B cell (primary cell): ENCODE data around the gene ZFPM1. TPM values are rescaled to one million over a fixed set of nuclear protein-coding genes. Genes with fewer than 3 reads are reported as not detected.

ENCODE experiments used
- ATAC-seq: fragments of 200-7000 bp; cut with Tn5 transposase; one replicate; pipeline ENCODE4 v1.10.0; 2021; ENCODE audit warnings: low read depth, mild to moderate bottlenecking, moderate number of reproducible peaks, moderate library complexity
- CTCF ChIA-PET: fragments of 350-600 bp; sonication (Branson Sonifier 250); formaldehyde crosslinking; loops from one replicate; lab custom pipeline; 2021; ENCODE audit warnings: antibody characterized with exemption, inconsistent platforms; lab: Charles Lee
- POLR2A ChIA-PET: fragments of 350-600 bp; sonication (Branson Sonifier 250); formaldehyde crosslinking; loops from one replicate; lab custom pipeline; 2021; ENCODE audit warnings: antibody characterized with exemption; lab: Charles Lee
- DNase-seq: peaks from one replicate; pipeline ENCODE4 v3.0.0; 2013
- H2AFZ ChIP-seq: 2 replicates; pipeline ENCODE4 v1.6.1; 2012; ENCODE audit warnings: mild to moderate bottlenecking, low read depth, low read length; ENCODE audit not compliant: insufficient read depth, poor library complexity, severe bottlenecking
- H3K27ac ChIP-seq, 2 donors: 1 replicate in 1 of 2; 2 replicates in 1 of 2; pipeline ENCODE4 v1.5.1; 2012 to 2013; ENCODE audit warnings: low read length in 2 of 2, mild to moderate bottlenecking in 2 of 2, moderate library complexity in 1 of 2
- H3K27me3 ChIP-seq, 4 experiments: fragments of 200-600 bp in 1 of 4; sonication (generic) in 1 of 4; replicated peaks in 1 of 4; 1 replicate in 2 of 4; 2 replicates in 2 of 4; pipeline versions ENCODE4 v1.6.1 to v1.7.0; 2013 to 2016; ENCODE audit warnings: low read length in 3 of 4, mild to moderate bottlenecking in 2 of 4, mixed read lengths in 1 of 4, moderate library complexity in 1 of 4; ENCODE audit not compliant: insufficient read depth in 4 of 4, control insufficient read depth in 3 of 4; ENCODE audit errors: control extremely low read depth in 1 of 4
- H3K36me3 ChIP-seq, 2 experiments: replicated peaks in 1 of 2; 1 replicate in 1 of 2; 2 replicates in 1 of 2; pipeline versions ENCODE4 v1.6.1 to v1.7.1; 2013; ENCODE audit warnings: low read length in 1 of 2; ENCODE audit not compliant: insufficient read depth in 2 of 2, control insufficient read depth in 1 of 2; ENCODE audit errors: control extremely low read depth in 1 of 2, extremely low read depth in 1 of 2
- H3K4me1 ChIP-seq, 2 donors: fragments of 200-600 bp in 1 of 2; sonication (generic) in 1 of 2; 1 replicate in 1 of 2; 2 replicates in 1 of 2; pipeline versions ENCODE4 v1.5.1 to v1.6.1; 2013 to 2017; ENCODE audit warnings: low read length in 2 of 2; ENCODE audit not compliant: control insufficient read depth in 2 of 2, insufficient read depth in 2 of 2
- H3K4me2 ChIP-seq: replicated peaks from 2 replicates; pipeline ENCODE3; 2012; ENCODE audit warnings: mild to moderate bottlenecking, low read depth, low read length; ENCODE audit not compliant: poor library complexity, severe bottlenecking
- H3K4me3 ChIP-seq, 5 experiments: fragments of 200-600 bp in 1 of 5; sonication (generic) in 1 of 5; 1 replicate in 3 of 5; 2 replicates in 2 of 5; pipeline versions ENCODE4 v1.5.1 to v1.7.0; 2011 to 2016; ENCODE audit warnings: low read length in 4 of 5, mild to moderate bottlenecking in 4 of 5, low read depth in 2 of 5, control low read depth in 1 of 5, moderate library complexity in 1 of 5; ENCODE audit not compliant: insufficient read depth in 1 of 5; ENCODE audit errors: control extremely low read depth in 1 of 5, extremely low read depth in 1 of 5
- H3K79me2 ChIP-seq: fragments of 200-600 bp; sonication (generic); one replicate; pipeline ENCODE4 v1.6.0; 2016; ENCODE audit warnings: low read length; ENCODE audit not compliant: control insufficient read depth, insufficient read depth
- H3K9ac ChIP-seq: fragments of 200-600 bp; sonication (generic); 2 replicates; pipeline ENCODE4 v1.6.1; 2017; ENCODE audit warnings: mild to moderate bottlenecking, low read length, moderate library complexity
- H3K9me3 ChIP-seq, 3 donors: one replicate each; pipeline versions ENCODE4 v1.6.1 to v1.7.1; 2013; ENCODE audit warnings: low read length in 2 of 3; ENCODE audit not compliant: control insufficient read depth in 2 of 3, insufficient read depth in 1 of 3; ENCODE audit errors: control extremely low read depth in 1 of 3
- H4K20me1 ChIP-seq: 2 replicates; pipeline ENCODE4 v1.6.0; 2012; ENCODE audit warnings: mild to moderate bottlenecking, low read length; ENCODE audit not compliant: insufficient read depth, control insufficient read depth, poor library complexity, severe bottlenecking
- H3K27ac Mint-ChIP-seq: one replicate; pipeline ENCODE4 v1.8.0; 2021; ENCODE audit warnings: mixed read lengths
- H3K27me3 Mint-ChIP-seq: one replicate; pipeline ENCODE4 v1.8.0; 2021; ENCODE audit warnings: mixed read lengths
- H3K4me1 Mint-ChIP-seq: one replicate; pipeline ENCODE4 v1.8.0; 2021; ENCODE audit warnings: mixed read lengths
- H3K4me3 Mint-ChIP-seq: one replicate; pipeline ENCODE4 v1.8.0; 2021; ENCODE audit warnings: mixed read lengths
- H3K9me3 Mint-ChIP-seq: one replicate; pipeline ENCODE4 v1.8.0; 2022; ENCODE audit warnings: mixed read lengths; ENCODE audit not compliant: insufficient read depth
- EZH2 ChIP-seq: IDR thresholded peaks from 2 replicates; pipeline ENCODE4 v1.6.1; 2012; ENCODE audit warnings: borderline replicate concordance, low read depth, mild to moderate bottlenecking, moderate library complexity, low read length; ENCODE audit not compliant: insufficient read depth, poor library complexity, severe bottlenecking
- WGBS: methylation state at CpG from one replicate; pipeline ENCODE4 v1.1.5; 2013; ENCODE audit warnings: missing lambda C conversion rate; ENCODE audit not compliant: insufficient coverage; 5-methylcytosine and 5-hydroxymethylcytosine counted together
- intact Hi-C: fragments of 100-400 bp; cut with micrococcal nuclease; formaldehyde crosslinking; loops from one replicate; pipeline ENCODE4 v1.10.0; 2022
- polyA plus RNA-seq: library from polyadenylated mRNA; depleted of rRNA; stranded (reverse); fragments of >200 nt; gene quantifications from 2 replicates; pipeline ENCODE4 v1.2.3, GENCODE V29; 2012
- total RNA-seq, 2 donors: library from RNA; stranded (reverse); fragments of 120-200 nt in 1 of 2; gene quantifications; 1 replicate in 1 of 2; 2 replicates in 1 of 2; pipeline versions ENCODE4 v1.2.3 to v1.2.4, GENCODE V29; 2013 to 2022
- TF ChIP-seq, protein P1 (sequence below): fragments of 200-600 bp; IDR thresholded peaks from one replicate; pipeline ENCODE4 v1.8.0; 2022; ENCODE audit warnings: antibody characterized with exemption, mild to moderate bottlenecking

Gene ZFPM1
- total and polyA plus RNA-seq, 2 donors (not counting 1 experiment from before 2014, with no cell fraction given): 4.3 to 34.6 TPM

DNA sequence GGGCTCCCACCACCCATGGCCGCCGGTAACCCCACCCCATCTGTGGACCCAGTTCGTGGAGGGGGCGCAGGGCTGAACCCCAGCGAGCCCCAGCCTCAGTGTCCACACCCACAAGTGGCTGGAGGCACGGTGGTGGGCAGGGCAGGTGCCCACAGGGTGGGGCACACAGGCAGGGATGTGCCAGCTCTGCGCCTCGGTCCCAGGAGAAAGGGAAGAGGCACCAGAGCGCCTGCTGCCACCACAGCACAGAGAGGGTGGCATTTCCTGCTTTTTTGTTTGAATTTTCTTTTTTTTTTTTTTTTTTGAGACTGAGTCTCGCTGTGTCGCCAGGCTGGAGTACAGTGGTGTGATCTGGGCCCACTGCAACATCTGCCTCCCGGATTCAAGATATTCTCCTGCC, 19.0 kb downstream of the ZFPM1 start:
- DNase-seq (no peak), ATAC-seq (no peak)
- Histone ChIP-seq H3K4me1 (peaks cover 20 to 46% of the 10 kb centered on the region in 2 donors), H4K20me1 (peaks cover 22% of the 10 kb centered on the region), H3K36me3 (no peaks in the 10 kb centered on the region), H3K4me3 (no peak overlapping the region), H2AFZ (no peak overlapping the region), H3K27ac (no peak overlapping the region), H3K9ac (no peak overlapping the region), H3K79me2 (peaks cover 26% of the 10 kb centered on the region), H3K27me3 (no peaks in the 10 kb centered on the region), H3K4me2 (no peak overlapping the region), H3K9me3 (no peaks in the 10 kb centered on the region)
- 42% methylated on average over 11 of the region's 12 CpGs for WGBS
- no peaks in the 10 kb centered on the region for H3K27me3 Mint-ChIP-seq
- H3K4me3 Mint-ChIP-seq: no peak overlapping the region
- H3K9me3 Mint-ChIP-seq: no peaks in the 10 kb centered on the region
- CTCF ChIA-PET: interaction anchor here (0.7 kb wide), 1 partner anchor 98 kb away, joined by 3 read pairs; the partner anchor contains the start of gene ZC3H18
- no peak overlapping the region for H3K27ac Mint-ChIP-seq
- TF ChIP-seq EZH2: no peak
- TF ChIP-seq, protein P1, sequence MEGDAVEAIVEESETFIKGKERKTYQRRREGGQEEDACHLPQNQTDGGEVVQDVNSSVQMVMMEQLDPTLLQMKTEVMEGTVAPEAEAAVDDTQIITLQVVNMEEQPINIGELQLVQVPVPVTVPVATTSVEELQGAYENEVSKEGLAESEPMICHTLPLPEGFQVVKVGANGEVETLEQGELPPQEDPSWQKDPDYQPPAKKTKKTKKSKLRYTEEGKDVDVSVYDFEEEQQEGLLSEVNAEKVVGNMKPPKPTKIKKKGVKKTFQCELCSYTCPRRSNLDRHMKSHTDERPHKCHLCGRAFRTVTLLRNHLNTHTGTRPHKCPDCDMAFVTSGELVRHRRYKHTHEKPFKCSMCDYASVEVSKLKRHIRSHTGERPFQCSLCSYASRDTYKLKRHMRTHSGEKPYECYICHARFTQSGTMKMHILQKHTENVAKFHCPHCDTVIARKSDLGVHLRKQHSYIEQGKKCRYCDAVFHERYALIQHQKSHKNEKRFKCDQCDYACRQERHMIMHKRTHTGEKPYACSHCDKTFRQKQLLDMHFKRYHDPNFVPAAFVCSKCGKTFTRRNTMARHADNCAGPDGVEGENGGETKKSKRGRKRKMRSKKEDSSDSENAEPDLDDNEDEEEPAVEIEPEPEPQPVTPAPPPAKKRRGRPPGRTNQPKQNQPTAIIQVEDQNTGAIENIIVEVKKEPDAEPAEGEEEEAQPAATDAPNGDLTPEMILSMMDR: no peak
- POLR2A ChIA-PET: interaction anchor here (0.7 kb wide), 1 partner anchor 40 kb away, joined by 5 read pairs; no protein-coding TSS in a partner anchor
- intact Hi-C loops: no loop called here
- peaks cover 31% of the 10 kb centered on the region for H3K4me1 Mint-ChIP-seq

DNA sequence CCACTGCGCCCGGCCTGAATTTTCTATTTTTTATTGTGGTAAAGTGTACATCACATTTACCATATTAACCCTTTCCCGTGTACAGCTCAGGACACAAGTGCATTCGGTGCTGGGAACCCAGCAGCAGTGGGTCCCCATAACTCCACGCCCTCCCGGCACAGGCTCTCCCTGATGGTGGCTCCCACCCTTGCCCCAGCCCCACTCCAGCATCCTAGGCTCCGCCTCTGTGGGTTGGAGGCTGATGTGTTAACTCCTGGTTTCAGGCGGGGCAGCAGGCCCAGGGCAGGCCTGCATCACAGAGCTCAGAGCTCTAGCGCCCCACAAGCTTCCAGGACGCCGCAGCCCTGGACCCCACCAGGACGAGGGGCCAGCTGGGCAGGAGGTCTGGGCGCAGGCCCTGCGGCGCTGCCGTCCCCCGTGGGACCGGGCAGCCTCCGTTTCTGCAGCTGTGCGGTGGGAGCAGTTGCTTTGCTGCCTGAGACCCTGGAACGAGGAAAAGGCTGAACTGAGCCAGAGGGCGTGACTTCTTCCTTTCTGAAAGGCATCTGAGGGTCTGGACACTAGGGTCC, 19.6 kb downstream of the ZFPM1 start:
- H3K4me1 ChIP-seq: peaks cover 19 to 46% of the 10 kb centered on the region in 2 donors
- Mint-ChIP-seq H3K27ac (no peak overlapping the region), H3K27me3 (no peaks in the 10 kb centered on the region), H3K4me1 (peaks cover 28% of the 10 kb centered on the region), H3K4me3 (no peak overlapping the region), H3K9me3 (no peaks in the 10 kb centered on the region)
- no peak overlapping the region for H2AFZ ChIP-seq
- POLR2A ChIA-PET: interaction anchor here (0.7 kb wide), 1 partner anchor 40 kb away, joined by 5 read pairs; no protein-coding TSS in a partner anchor
- H3K27me3 ChIP-seq: no peaks in the 10 kb centered on the region
- WGBS: 89% methylated on average over 15 of the region's 22 CpGs
- CTCF ChIA-PET: interaction anchor here (0.7 kb wide), 1 partner anchor 98 kb away, joined by 3 read pairs; the partner anchor contains the start of gene ZC3H18
- DNase-seq: no peak
- no peak overlapping the region for H3K4me2 ChIP-seq
- no peak overlapping the region for H3K27ac ChIP-seq
- H3K79me2 ChIP-seq: peaks cover 20% of the 10 kb centered on the region
- ATAC-seq: no peak
- intact Hi-C loops: no loop called here
- peaks cover 16% of the 10 kb centered on the region for H4K20me1 ChIP-seq
- no peak for TF ChIP-seq EZH2
- TF ChIP-seq, protein P1: no peak
- H3K9me3 ChIP-seq: no peaks in the 10 kb centered on the region
- no peak overlapping the region for H3K9ac ChIP-seq
- no peak overlapping the region for H3K4me3 ChIP-seq
- H3K36me3 ChIP-seq: no peaks in the 10 kb centered on the region
